HG03457 (cell line): ENCODE data around the gene COL8A2.

Experiments used
- ATAC-seq: cut with Tn5 transposase; IDR thresholded peaks from one replicate; pipeline ENCODE4 v1.9.1; 2021; ENCODE audit warnings: moderate number of reproducible peaks; ENCODE audit not compliant: unreplicated experiment

The COL8A2 gene

GRCh38 chr1:36115931-36116330 lies 9.1 kb downstream of the COL8A2 start:
- no peak for ATAC-seq

GRCh38 chr1:36115200-36115669 lies 9.8 kb downstream of the COL8A2 start:
- ATAC-seq = no peak

GRCh38 chr1:36114371-36114770 lies 10.7 kb downstream of the COL8A2 start:
- no peak for ATAC-seq

GRCh38 chr1:36112823-36113222 lies 12.2 kb downstream of the COL8A2 start:
- no peak for ATAC-seq

- no peak for ATAC-seq
These were observed 13.9 kb downstream of the COL8A2 start for GRCh38 chr1:36111151-36111550.

- ATAC-seq = no peak
These were observed 15.9 kb downstream of the COL8A2 start for GRCh38 chr1:36109041-36109679.

- no peak for ATAC-seq
These were observed 16.7 kb downstream of the COL8A2 start for GRCh38 chr1:36108314-36108713.

- no peak for ATAC-seq
These were observed 17.6 kb downstream of the COL8A2 start for GRCh38 chr1:36107394-36107793.

- no peak for ATAC-seq
These were observed 18.8 kb downstream of the COL8A2 start for GRCh38 chr1:36106269-36106668.

- ATAC-seq = no peak
These were observed 23.5 kb downstream of the COL8A2 start for GRCh38 chr1:36101546-36101945.

- ATAC-seq = no peak
These were observed 24.6 kb downstream of the COL8A2 start for GRCh38 chr1:36100376-36100775.

- ATAC-seq = no peak
These were observed 25.2 kb downstream of the COL8A2 start for GRCh38 chr1:36099681-36100341.

- no peak for ATAC-seq
These were observed 26.2 kb downstream of the COL8A2 start for GRCh38 chr1:36098650-36099365.

- ATAC-seq = no peak
These were observed 27.1 kb downstream of the COL8A2 start for GRCh38 chr1:36097693-36098585.

- ATAC-seq = no peak
These were observed 28.3 kb downstream of the COL8A2 start for GRCh38 chr1:36096500-36097432.

GRCh38 chr1:36095760-36096405 lies 29.1 kb downstream of the COL8A2 start:
- ATAC-seq = no peak

GRCh38 chr1:36094621-36095061 lies 30.4 kb downstream of the COL8A2 start:
- ATAC-seq = no peak

GRCh38 chr1:36093929-36094328 lies 31.1 kb downstream of the COL8A2 start:
- ATAC-seq = no peak

GRCh38 chr1:36093226-36093625 lies 31.8 kb downstream of the COL8A2 start:
- ATAC-seq = no peak
